ENCODE results near the gene PLA2G15. TPM values are rescaled to one million over a fixed set of nuclear protein-coding genes. Genes with fewer than 3 reads are reported as not detected.

PLA2G15 gene
- total and polyA plus RNA-seq, 2 of the 13 experiments (the other 11 are each of a cell fraction or from before 2014, with no cell fraction given), result 14.4 to 23.7 TPM

- TF ChIP-seq BRF2 (CRISPR knock-in tag; IDR thresholded peaks at IDR 0.05), result no peak
- TF ChIP-seq, protein P1, sequence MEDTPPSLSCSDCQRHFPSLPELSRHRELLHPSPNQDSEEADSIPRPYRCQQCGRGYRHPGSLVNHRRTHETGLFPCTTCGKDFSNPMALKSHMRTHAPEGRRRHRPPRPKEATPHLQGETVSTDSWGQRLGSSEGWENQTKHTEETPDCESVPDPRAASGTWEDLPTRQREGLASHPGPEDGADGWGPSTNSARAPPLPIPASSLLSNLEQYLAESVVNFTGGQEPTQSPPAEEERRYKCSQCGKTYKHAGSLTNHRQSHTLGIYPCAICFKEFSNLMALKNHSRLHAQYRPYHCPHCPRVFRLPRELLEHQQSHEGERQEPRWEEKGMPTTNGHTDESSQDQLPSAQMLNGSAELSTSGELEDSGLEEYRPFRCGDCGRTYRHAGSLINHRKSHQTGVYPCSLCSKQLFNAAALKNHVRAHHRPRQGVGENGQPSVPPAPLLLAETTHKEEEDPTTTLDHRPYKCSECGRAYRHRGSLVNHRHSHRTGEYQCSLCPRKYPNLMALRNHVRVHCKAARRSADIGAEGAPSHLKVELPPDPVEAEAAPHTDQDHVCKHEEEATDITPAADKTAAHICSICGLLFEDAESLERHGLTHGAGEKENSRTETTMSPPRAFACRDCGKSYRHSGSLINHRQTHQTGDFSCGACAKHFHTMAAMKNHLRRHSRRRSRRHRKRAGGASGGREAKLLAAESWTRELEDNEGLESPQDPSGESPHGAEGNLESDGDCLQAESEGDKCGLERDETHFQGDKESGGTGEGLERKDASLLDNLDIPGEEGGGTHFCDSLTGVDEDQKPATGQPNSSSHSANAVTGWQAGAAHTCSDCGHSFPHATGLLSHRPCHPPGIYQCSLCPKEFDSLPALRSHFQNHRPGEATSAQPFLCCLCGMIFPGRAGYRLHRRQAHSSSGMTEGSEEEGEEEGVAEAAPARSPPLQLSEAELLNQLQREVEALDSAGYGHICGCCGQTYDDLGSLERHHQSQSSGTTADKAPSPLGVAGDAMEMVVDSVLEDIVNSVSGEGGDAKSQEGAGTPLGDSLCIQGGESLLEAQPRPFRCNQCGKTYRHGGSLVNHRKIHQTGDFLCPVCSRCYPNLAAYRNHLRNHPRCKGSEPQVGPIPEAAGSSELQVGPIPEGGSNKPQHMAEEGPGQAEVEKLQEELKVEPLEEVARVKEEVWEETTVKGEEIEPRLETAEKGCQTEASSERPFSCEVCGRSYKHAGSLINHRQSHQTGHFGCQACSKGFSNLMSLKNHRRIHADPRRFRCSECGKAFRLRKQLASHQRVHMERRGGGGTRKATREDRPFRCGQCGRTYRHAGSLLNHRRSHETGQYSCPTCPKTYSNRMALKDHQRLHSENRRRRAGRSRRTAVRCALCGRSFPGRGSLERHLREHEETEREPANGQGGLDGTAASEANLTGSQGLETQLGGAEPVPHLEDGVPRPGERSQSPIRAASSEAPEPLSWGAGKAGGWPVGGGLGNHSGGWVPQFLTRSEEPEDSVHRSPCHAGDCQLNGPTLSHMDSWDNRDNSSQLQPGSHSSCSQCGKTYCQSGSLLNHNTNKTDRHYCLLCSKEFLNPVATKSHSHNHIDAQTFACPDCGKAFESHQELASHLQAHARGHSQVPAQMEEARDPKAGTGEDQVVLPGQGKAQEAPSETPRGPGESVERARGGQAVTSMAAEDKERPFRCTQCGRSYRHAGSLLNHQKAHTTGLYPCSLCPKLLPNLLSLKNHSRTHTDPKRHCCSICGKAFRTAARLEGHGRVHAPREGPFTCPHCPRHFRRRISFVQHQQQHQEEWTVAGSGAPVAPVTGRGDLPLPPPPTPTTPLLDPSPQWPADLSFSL (CRISPR knock-in tag; IDR thresholded peaks at IDR 0.05), result 0 out of 2 replicates have a peak, but pooled peaks have one; percentile 1
- no peak for TF ChIP-seq ISX (CRISPR knock-in tag; conservative IDR thresholded peaks at IDR 0.05)
- no peak for TF ChIP-seq POGZ (CRISPR knock-in tag; IDR thresholded peaks at IDR 0.05)
- TF ChIP-seq, protein P2, sequence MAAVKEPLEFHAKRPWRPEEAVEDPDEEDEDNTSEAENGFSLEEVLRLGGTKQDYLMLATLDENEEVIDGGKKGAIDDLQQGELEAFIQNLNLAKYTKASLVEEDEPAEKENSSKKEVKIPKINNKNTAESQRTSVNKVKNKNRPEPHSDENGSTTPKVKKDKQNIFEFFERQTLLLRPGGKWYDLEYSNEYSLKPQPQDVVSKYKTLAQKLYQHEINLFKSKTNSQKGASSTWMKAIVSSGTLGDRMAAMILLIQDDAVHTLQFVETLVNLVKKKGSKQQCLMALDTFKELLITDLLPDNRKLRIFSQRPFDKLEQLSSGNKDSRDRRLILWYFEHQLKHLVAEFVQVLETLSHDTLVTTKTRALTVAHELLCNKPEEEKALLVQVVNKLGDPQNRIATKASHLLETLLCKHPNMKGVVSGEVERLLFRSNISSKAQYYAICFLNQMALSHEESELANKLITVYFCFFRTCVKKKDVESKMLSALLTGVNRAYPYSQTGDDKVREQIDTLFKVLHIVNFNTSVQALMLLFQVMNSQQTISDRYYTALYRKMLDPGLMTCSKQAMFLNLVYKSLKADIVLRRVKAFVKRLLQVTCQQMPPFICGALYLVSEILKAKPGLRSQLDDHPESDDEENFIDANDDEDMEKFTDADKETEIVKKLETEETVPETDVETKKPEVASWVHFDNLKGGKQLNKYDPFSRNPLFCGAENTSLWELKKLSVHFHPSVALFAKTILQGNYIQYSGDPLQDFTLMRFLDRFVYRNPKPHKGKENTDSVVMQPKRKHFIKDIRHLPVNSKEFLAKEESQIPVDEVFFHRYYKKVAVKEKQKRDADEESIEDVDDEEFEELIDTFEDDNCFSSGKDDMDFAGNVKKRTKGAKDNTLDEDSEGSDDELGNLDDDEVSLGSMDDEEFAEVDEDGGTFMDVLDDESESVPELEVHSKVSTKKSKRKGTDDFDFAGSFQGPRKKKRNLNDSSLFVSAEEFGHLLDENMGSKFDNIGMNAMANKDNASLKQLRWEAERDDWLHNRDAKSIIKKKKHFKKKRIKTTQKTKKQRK (IDR thresholded peaks at IDR 0.05; ENCODE audit: low read length), result no peak
- no peak for TF ChIP-seq DZIP1 (CRISPR knock-in tag; IDR thresholded peaks at IDR 0.05)
- peak; percentile 39; the same call in 1 of the 2 replicates for TF ChIP-seq DPF2 (CRISPR knock-in tag; IDR thresholded peaks at IDR 0.05; ENCODE audit: borderline replicate concordance, low read depth)
- no peak for TF ChIP-seq NR3C1 (CRISPR knock-in tag; IDR thresholded peaks at IDR 0.05)
- TF ChIP-seq ZNF446 (CRISPR knock-in tag; IDR thresholded peaks at IDR 0.05), result 0 out of 2 replicates have a peak, but pooled peaks have one; percentile 78
- no peak for TF ChIP-seq ZNF34 (CRISPR knock-in tag; IDR thresholded peaks at IDR 0.05; ENCODE audit: borderline replicate concordance)
- no peak for TF ChIP-seq TGIF2 (CRISPR knock-in tag; IDR thresholded peaks at IDR 0.05)
These were observed 10.7 kb upstream of the PLA2G15 start (continued) for GRCh38 chr16:68234188-68235107.

Data from HepG2 (cell line).